ENCODE data around the gene CTNNB1.

Gene CTNNB1

GRCh38 chr3:41193794-41194539 lies 5.3 kb upstream of the CTNNB1 start:
- DNase-seq = no peak

GRCh38 chr3:41194701-41195100 lies 4.6 kb upstream of the CTNNB1 start:
- no peak for DNase-seq

- no peak for DNase-seq
Measured at GRCh38 chr3:41195946-41196345, 3.4 kb upstream of the CTNNB1 start.

- DNase-seq = no peak
Measured at GRCh38 chr3:41196499-41197410, 2.5 kb upstream of the CTNNB1 start.

- no peak for DNase-seq
Measured at GRCh38 chr3:41198046-41198445, 1.3 kb upstream of the CTNNB1 start.

GRCh38 chr3:41198526-41198925 lies 779 bp upstream of the CTNNB1 start:
- peak; percentile 35 for DNase-seq

- peak; percentile 51 for DNase-seq
Measured at GRCh38 chr3:41199866-41200668, 762 bp downstream of the CTNNB1 start.

GRCh38 chr3:41200669-41201021 lies 1.3 kb downstream of the CTNNB1 start:
- DNase-seq = peak; percentile 70

- DNase-seq = no peak
Measured at GRCh38 chr3:41202075-41202833, 2.9 kb downstream of the CTNNB1 start.

- peak; percentile 42 for DNase-seq
Measured at GRCh38 chr3:41202834-41203345, 3.6 kb downstream of the CTNNB1 start.

- no peak for DNase-seq
Measured at GRCh38 chr3:41204369-41204768, 5.1 kb downstream of the CTNNB1 start.

- DNase-seq = no peak
Measured at GRCh38 chr3:41205591-41205990, 6.3 kb downstream of the CTNNB1 start.

GRCh38 chr3:41207355-41207754 lies 8.1 kb downstream of the CTNNB1 start:
- no peak for DNase-seq

- DNase-seq = no peak
Measured at GRCh38 chr3:41208507-41209220, 9.4 kb downstream of the CTNNB1 start.

- DNase-seq = no peak
Measured at GRCh38 chr3:41209646-41210045, 10.3 kb downstream of the CTNNB1 start.

GRCh38 chr3:41210966-41211365 lies 11.7 kb downstream of the CTNNB1 start:
- DNase-seq = no peak

GRCh38 chr3:41212088-41212487 lies 12.8 kb downstream of the CTNNB1 start:
- DNase-seq = no peak

GRCh38 chr3:41213588-41213987 lies 14.3 kb downstream of the CTNNB1 start:
- DNase-seq = no peak

- no peak for DNase-seq
Measured at GRCh38 chr3:41216422-41216821, 17.1 kb downstream of the CTNNB1 start.

- DNase-seq = no peak
Measured at GRCh38 chr3:41216993-41217392, 17.7 kb downstream of the CTNNB1 start.

- no peak for DNase-seq
Measured at GRCh38 chr3:41219424-41219823, 20.1 kb downstream of the CTNNB1 start.
